Glutamatergic neuron (in vitro differentiated cells): ENCODE measurements around the gene TBKBP1. TPM values are rescaled to one million over a fixed set of nuclear protein-coding genes. Genes with fewer than 3 reads are reported as not detected.

Experiments
- DNase-seq: peaks from one replicate; pipeline ENCODE4 v3.0.0; 2022
- H3K27ac Mint-ChIP-seq: one replicate; pipeline ENCODE4 v1.8.0; 2020; ENCODE audit warnings: mild to moderate bottlenecking, mixed read lengths, inconsistent platforms; ENCODE audit not compliant: unreplicated experiment
- H3K27me3 Mint-ChIP-seq: one replicate; pipeline ENCODE4 v1.8.0; 2020; ENCODE audit warnings: mild to moderate bottlenecking, moderate library complexity, mixed read lengths, inconsistent platforms; ENCODE audit not compliant: unreplicated experiment
- H3K36me3 Mint-ChIP-seq: one replicate; pipeline ENCODE4 v1.8.0; 2020; ENCODE audit warnings: mild to moderate bottlenecking, mixed read lengths, inconsistent platforms; ENCODE audit not compliant: unreplicated experiment
- H3K4me1 Mint-ChIP-seq: one replicate; pipeline ENCODE4 v1.8.0; 2020; ENCODE audit warnings: mild to moderate bottlenecking, low read depth, mixed read lengths, inconsistent platforms; ENCODE audit not compliant: unreplicated experiment
- H3K4me3 Mint-ChIP-seq: one replicate; pipeline ENCODE4 v1.8.0; 2020; ENCODE audit warnings: mild to moderate bottlenecking, mixed read lengths, inconsistent platforms; ENCODE audit not compliant: unreplicated experiment
- H3K9me3 Mint-ChIP-seq: one replicate; pipeline ENCODE4 v1.8.0; 2020; ENCODE audit warnings: mild to moderate bottlenecking, moderate library complexity, mixed read lengths, inconsistent platforms; ENCODE audit not compliant: unreplicated experiment
- CTCF ChIP-seq: fragments of 200-600 bp; sonication (generic); IDR thresholded peaks from one replicate; pipeline ENCODE4 v1.5.0; 2021; ENCODE audit not compliant: partially characterized antibody, unreplicated experiment
- total RNA-seq: library from RNA; stranded (reverse); fragmentation: NEBNext Ultra II Directional; extraction: Animal tissue kit (Norgen Biotek cat#: 25700); gene quantifications from one replicate; pipeline ENCODE4 v1.2.1, GENCODE V29; 2021; ENCODE audit not compliant: unreplicated experiment

The TBKBP1 gene
- total RNA-seq, 1 donor from 2014 or later, result 30.7 TPM

- no peak overlapping the region for H3K4me3 Mint-ChIP-seq
- no peak for DNase-seq
- no peaks in the 10 kb centered on the region for H3K36me3 Mint-ChIP-seq
- no peaks in the 10 kb centered on the region for H3K4me1 Mint-ChIP-seq
- TF ChIP-seq CTCF, result no peak
- H3K27me3 Mint-ChIP-seq, result peaks cover 27% of the 10 kb centered on the region
- H3K27ac Mint-ChIP-seq, result no peak overlapping the region
- peaks cover 3% of the 10 kb centered on the region for H3K9me3 Mint-ChIP-seq
These were observed 35.5 kb downstream of the TBKBP1 start for GRCh38 chr17:47729476-47729875.

GRCh38 chr17:47730681-47731080 lies 36.7 kb downstream of the TBKBP1 start:
- Mint-ChIP-seq H3K27ac (no peak overlapping the region), H3K36me3 (no peaks in the 10 kb centered on the region), H3K27me3 (peaks cover 29% of the 10 kb centered on the region), H3K9me3 (peaks cover 3% of the 10 kb centered on the region), H3K4me1 (no peaks in the 10 kb centered on the region), H3K4me3 (no peak overlapping the region)
- no peak for DNase-seq
- TF ChIP-seq CTCF, result no peak

- Mint-ChIP-seq H3K4me1 (no peaks in the 10 kb centered on the region), H3K36me3 (no peaks in the 10 kb centered on the region), H3K27ac (no peak overlapping the region), H3K27me3 (peaks cover 31% of the 10 kb centered on the region), H3K9me3 (peaks cover 3% of the 10 kb centered on the region), H3K4me3 (no peak overlapping the region)
- TF ChIP-seq CTCF, result no peak
- DNase-seq, result no peak
These were observed 37.4 kb downstream of the TBKBP1 start for GRCh38 chr17:47731396-47731795.

GRCh38 chr17:47732399-47733046 lies 38.6 kb downstream of the TBKBP1 start:
- no peak for DNase-seq
- Mint-ChIP-seq H3K36me3 (no peaks in the 10 kb centered on the region), H3K27me3 (peaks cover 34% of the 10 kb centered on the region), H3K27ac (no peak overlapping the region), H3K4me3 (peak overlapping the region; percentile 83), H3K4me1 (no peaks in the 10 kb centered on the region), H3K9me3 (peaks cover 3% of the 10 kb centered on the region)
- TF ChIP-seq CTCF, result no peak

- TF ChIP-seq CTCF, result no peak
- H3K9me3 Mint-ChIP-seq, result peaks cover 3% of the 10 kb centered on the region
These were observed 39.2 kb downstream of the TBKBP1 start, which contains the start of gene TBX21 for GRCh38 chr17:47733047-47733673. TBX21 (plus strand) TSS chr17:47733236; CDS start chr17:47733455, 219 bp downstream.

More at GRCh38 chr17:47733047-47733673, 39.2 kb downstream of the TBKBP1 start, which contains the start of gene TBX21:
- H3K36me3 Mint-ChIP-seq, result no peaks in the 10 kb centered on the region
- peak; percentile 81 for DNase-seq
- H3K4me1 Mint-ChIP-seq, result no peaks in the 10 kb centered on the region
- H3K27ac Mint-ChIP-seq, result no peak within 1 kb of the TSS
- peaks cover 32% of the 10 kb centered on the region for H3K27me3 Mint-ChIP-seq
- peak within 1 kb of the TSS; percentile 85 for H3K4me3 Mint-ChIP-seq
